ENCODE measurements around the gene FAM210A. TPM values are rescaled to one million over a fixed set of nuclear protein-coding genes. Genes with fewer than 3 reads are reported as not detected.

Gene FAM210A
- total and polyA plus RNA-seq, 8 donors = 11.1 to 18.2 (median 15.9) TPM

GRCh38 chr18:13641551-13642439 is 84.6 kb downstream of the FAM210A start:
- peaks cover 4 to 15% of the 10 kb centered on the region in 2 donors for H3K4me1 ChIP-seq
- intact Hi-C loops (cut with DNase I) = no loop called here
- peak overlapping the region; percentile 19 to 25 for H3K4me3 ChIP-seq
- DNase-seq (peak in 2 of 4 donors; percentile 70 to 85), ATAC-seq (peak; percentile 72)
- peak overlapping the region; percentile 28 to 63 for H3K27ac ChIP-seq
- peaks cover 7 to 26% of the 10 kb centered on the region in 2 donors for H3K27me3 ChIP-seq
- no peaks in the 10 kb centered on the region for H3K9me3 ChIP-seq
- peaks cover 0 to 16% of the 10 kb centered on the region in 2 donors for H3K36me3 ChIP-seq
- TF ChIP-seq CTCF (IDR thresholded peaks at IDR 0.05) = no peak

- Histone ChIP-seq H3K9me3 (no peaks in the 10 kb centered on the region), H3K27me3 (peaks cover 7 to 26% of the 10 kb centered on the region in 2 donors), H3K4me1 (peaks cover 4 to 15% of the 10 kb centered on the region in 2 donors), H3K4me3 (no peak overlapping the region), H3K36me3 (peaks cover 0 to 11% of the 10 kb centered on the region in 2 donors), H3K27ac (no peak overlapping the region)
- no peak for TF ChIP-seq CTCF (IDR thresholded peaks at IDR 0.05)
- ATAC-seq (no peak), DNase-seq (no peak)
- intact Hi-C loops (cut with DNase I) = no loop called here
Observed at GRCh38 chr18:13640266-13640860, 86.0 kb downstream of the FAM210A start.

GRCh38 chr18:13638719-13639595 is 87.4 kb downstream of the FAM210A start:
- Histone ChIP-seq H3K27ac (no peak overlapping the region), H3K4me1 (peaks cover 4 to 15% of the 10 kb centered on the region in 2 donors), H3K4me3 (no peak overlapping the region), H3K27me3 (peaks cover 7 to 26% of the 10 kb centered on the region in 2 donors), H3K9me3 (no peaks in the 10 kb centered on the region), H3K36me3 (no peaks in the 10 kb centered on the region)
- DNase-seq = peak in 1 of 4 donors; percentile 57
- intact Hi-C loops (cut with DNase I) = loop anchor here in 1 of 2 donors (10.0 kb wide), 1 partner anchor 424 kb away; the partner anchor contains the start of gene LDLRAD4
- TF ChIP-seq CTCF (IDR thresholded peaks at IDR 0.05) = no peak
- ATAC-seq = no peak

- ATAC-seq (no peak), DNase-seq (no peak)
- Histone ChIP-seq H3K36me3 (no peaks in the 10 kb centered on the region), H3K4me1 (peaks cover 0 to 2% of the 10 kb centered on the region in 2 donors), H3K9me3 (no peaks in the 10 kb centered on the region), H3K4me3 (no peak overlapping the region), H3K27me3 (no peaks in the 10 kb centered on the region), H3K27ac (no peak overlapping the region)
- intact Hi-C loops (cut with DNase I) = loop anchor here in 1 of 2 donors (10.0 kb wide), 1 partner anchor 420 kb away; the partner anchor contains the start of gene LDLRAD4
- no peak for TF ChIP-seq CTCF (IDR thresholded peaks at IDR 0.05)
Observed at GRCh38 chr18:13635046-13635445, 91.3 kb downstream of the FAM210A start.

Data from left lung (tissue), 10 donors.